H1 (cell line): ENCODE data around the gene AADACL2. TPM values are rescaled to one million over a fixed set of nuclear protein-coding genes. Genes with fewer than 3 reads are reported as not detected.

ENCODE experiments used
- CTCF ChIA-PET: fragments of 300-600 bp; sonication (Branson Sonifier 250); formaldehyde crosslinking; loops from one replicate; lab custom pipeline; 2021; ENCODE audit not compliant: partially characterized antibody; lab: Charles Lee
- POLR2A ChIA-PET: fragments of 300-600 bp; sonication (Branson Sonifier 250); formaldehyde crosslinking; loops from one replicate; lab custom pipeline; 2021; ENCODE audit warnings: inconsistent platforms; ENCODE audit not compliant: partially characterized antibody; lab: Charles Lee
- DNase-seq, 2 experiments: peaks; one replicate each; pipeline versions ENCODE4 v3.0.0 to v3.0.0-alpha.2; 2010 to 2022; ENCODE audit warnings: low spot score in 2 of 2, low read depth in 1 of 2, mixed read lengths in 1 of 2
- FAIRE-seq: peaks from 2 replicates; lab custom pipeline; 2011; peaks lifted over from hg19 to GRCh38; lab: Jason Lieb, UNC
- H2AFZ ChIP-seq: 2 replicates; pipeline ENCODE4 v1.8.1; 2012; ENCODE audit warnings: low read length, inconsistent platforms
- H2AK5ac ChIP-seq: 2 replicates; pipeline ENCODE4 v1.6.1; 2013; ENCODE audit warnings: low read depth, low read length
- H2BK120ac ChIP-seq: replicated peaks from 2 replicates; pipeline ENCODE3; 2013; ENCODE audit warnings: low read depth, low read length, inconsistent platforms
- H2BK12ac ChIP-seq: 2 replicates; pipeline ENCODE4 v1.6.1; 2013; ENCODE audit warnings: low read depth, low read length
- H2BK15ac ChIP-seq: 2 replicates; pipeline ENCODE4 v1.6.1; 2013; ENCODE audit warnings: low read length
- H2BK20ac ChIP-seq: 2 replicates; pipeline ENCODE4 v1.6.1; 2013; ENCODE audit warnings: low read length
- H2BK5ac ChIP-seq: 2 replicates; pipeline ENCODE4 v1.6.1; 2013; ENCODE audit warnings: low read depth, low read length
- H3K14ac ChIP-seq: 2 replicates; pipeline ENCODE4 v1.6.1; 2013; ENCODE audit warnings: inconsistent platforms; ENCODE audit not compliant: insufficient read length
- H3K18ac ChIP-seq: 2 replicates; pipeline ENCODE4 v1.6.1; 2013; ENCODE audit warnings: low read length; ENCODE audit errors: extremely low read depth
- H3K23ac ChIP-seq: 2 replicates; pipeline ENCODE4 v1.6.1; 2013; ENCODE audit warnings: inconsistent platforms; ENCODE audit not compliant: insufficient read length
- H3K23me2 ChIP-seq: 2 replicates; pipeline ENCODE4 v1.6.1; 2013; ENCODE audit warnings: low read depth, low read length
- H3K27ac ChIP-seq: 2 replicates; pipeline ENCODE4 v1.6.1; 2011; ENCODE audit warnings: low read depth, low read length, inconsistent platforms
- H3K27me3 ChIP-seq, 4 experiments: replicated peaks in 1 of 4; 1 replicate in 1 of 4; 2 replicates in 3 of 4; pipeline versions ENCODE4 v1.6.1 to v1.8.1; 2011 to 2013; ENCODE audit warnings: low read length in 3 of 4, mild to moderate bottlenecking in 3 of 4, inconsistent platforms in 2 of 4, mixed read lengths in 2 of 4, moderate library complexity in 1 of 4; ENCODE audit not compliant: control insufficient read depth in 3 of 4, insufficient read depth in 3 of 4; ENCODE audit errors: extremely low read depth in 1 of 4
- H3K36me3 ChIP-seq, 4 experiments: 2 replicates each; pipeline versions ENCODE4 v1.6.1 to v1.8.1; 2011 to 2013; ENCODE audit warnings: mild to moderate bottlenecking in 4 of 4, low read length in 3 of 4, moderate library complexity in 2 of 4, control low read depth in 1 of 4, inconsistent platforms in 1 of 4; ENCODE audit not compliant: insufficient read depth in 4 of 4, control insufficient read depth in 2 of 4
- H3K4ac ChIP-seq: replicated peaks from 2 replicates; pipeline ENCODE3; 2013; ENCODE audit warnings: low read length, low read depth, mixed read lengths, inconsistent platforms; ENCODE audit not compliant: insufficient read length
- H3K4me1 ChIP-seq, 4 experiments: replicated peaks in 1 of 4; 1 replicate in 1 of 4; 2 replicates in 3 of 4; pipeline versions ENCODE4 v1.6.1 to v1.8.1; 2011 to 2013; ENCODE audit warnings: low read length in 3 of 4, inconsistent platforms in 2 of 4, mixed read lengths in 1 of 4; ENCODE audit not compliant: insufficient read depth in 4 of 4, control insufficient read depth in 3 of 4
- H3K4me2 ChIP-seq, 2 experiments: 2 replicates each; pipeline versions ENCODE4 v1.6.1 to v1.8.1; 2011 to 2013; ENCODE audit warnings: low read depth in 2 of 2, low read length in 2 of 2, control low read depth in 1 of 2, inconsistent platforms in 1 of 2, mild to moderate bottlenecking in 1 of 2; ENCODE audit not compliant: insufficient read depth in 1 of 2
- H3K4me3 ChIP-seq, 4 experiments: fragments of 200-600, 300-600 bp in 1 of 4; sonication (generic), shearing (Covaris generic), sonication (Bioruptor Twin) in 1 of 4; 2 replicates each; pipeline versions ENCODE4 v1.5.1 to v1.8.1; 2011 to 2016; ENCODE audit warnings: low read length in 4 of 4, low read depth in 3 of 4, control low read depth in 2 of 4, inconsistent platforms in 2 of 4, mild to moderate bottlenecking in 2 of 4, mixed read lengths in 1 of 4, moderate library complexity in 1 of 4; ENCODE audit not compliant: insufficient read depth in 2 of 4; ENCODE audit errors: extremely low read depth in 1 of 4
- H3K56ac ChIP-seq: replicated peaks from 2 replicates; pipeline ENCODE3; 2013; ENCODE audit warnings: low read depth, mild to moderate bottlenecking, mixed read lengths, low read length, inconsistent platforms; ENCODE audit not compliant: insufficient read length
- H3K79me1 ChIP-seq: 2 replicates; pipeline ENCODE4 v1.6.1; 2013; ENCODE audit warnings: low read depth, low read length, control low read depth
- H3K79me2 ChIP-seq, 2 experiments: 2 replicates each; pipeline versions ENCODE4 v1.6.1 to v1.8.1; 2012 to 2013; ENCODE audit warnings: low read length in 2 of 2, mild to moderate bottlenecking in 2 of 2, inconsistent platforms in 1 of 2; ENCODE audit not compliant: insufficient read depth in 2 of 2, control insufficient read depth in 1 of 2
- H3K9ac ChIP-seq, 4 experiments: replicated peaks in 1 of 4; 1 replicate in 1 of 4; 2 replicates in 3 of 4; pipeline versions ENCODE4 v1.6.1 to v1.8.1; 2011 to 2013; ENCODE audit warnings: low read depth in 3 of 4, low read length in 3 of 4, control low read depth in 2 of 4, mild to moderate bottlenecking in 2 of 4, moderate library complexity in 2 of 4, inconsistent platforms in 1 of 4; ENCODE audit errors: extremely low read depth in 1 of 4
- H3K9me3 ChIP-seq, 2 experiments: 2 replicates each; pipeline versions ENCODE4 v1.6.1 to v1.8.1; 2012 to 2013; ENCODE audit warnings: mild to moderate bottlenecking in 2 of 2, moderate library complexity in 2 of 2, control low read depth in 1 of 2, inconsistent platforms in 1 of 2, low read depth in 1 of 2, low read length in 1 of 2, mixed read lengths in 1 of 2; ENCODE audit not compliant: insufficient read depth in 2 of 2
- H4K20me1 ChIP-seq, 2 experiments: replicated peaks in 1 of 2; 2 replicates each; pipeline versions ENCODE3 to v1.8.1; 2011 to 2013; ENCODE audit warnings: inconsistent platforms in 2 of 2, low read length in 2 of 2, mild to moderate bottlenecking in 1 of 2; ENCODE audit not compliant: insufficient read depth in 2 of 2, control insufficient read depth in 1 of 2
- H4K5ac ChIP-seq: 2 replicates; pipeline ENCODE4 v1.6.1; 2013; ENCODE audit warnings: low read length, low read depth, mixed read lengths, inconsistent platforms; ENCODE audit not compliant: insufficient read length
- H4K8ac ChIP-seq: 2 replicates; pipeline ENCODE4 v1.8.0; 2013; ENCODE audit warnings: mild to moderate bottlenecking, moderate library complexity, low read length, inconsistent platforms; ENCODE audit not compliant: insufficient read depth; ENCODE audit errors: extremely low read depth
- H4K91ac ChIP-seq: replicated peaks from 2 replicates; pipeline ENCODE3; 2013; ENCODE audit warnings: low read length, mixed read lengths, inconsistent platforms; ENCODE audit not compliant: insufficient read length
- ATF2 ChIP-seq: IDR thresholded peaks from 2 replicates; pipeline ENCODE4 v1.6.1; 2012; ENCODE audit warnings: low read length, inconsistent platforms
- BCL11A ChIP-seq, 2 experiments: IDR thresholded peaks; one replicate each; pipeline ENCODE4 v1.6.1; 2011; ENCODE audit warnings: low read depth in 2 of 2, low read length in 2 of 2, mild to moderate bottlenecking in 2 of 2
- EGR1 ChIP-seq: IDR thresholded peaks from 2 replicates; pipeline ENCODE4 v1.6.1; 2011; ENCODE audit warnings: low read depth, low read length, borderline replicate concordance
- KDM4A ChIP-seq: IDR thresholded peaks from one replicate; pipeline ENCODE4 v1.7.1; 2012; ENCODE audit warnings: low read depth, mild to moderate bottlenecking, moderate library complexity, low read length, inconsistent platforms; ENCODE audit not compliant: severe bottlenecking
- MAFK ChIP-seq: IDR thresholded peaks from 2 replicates; pipeline ENCODE4 v1.6.1; 2012; ENCODE audit warnings: low read depth, mild to moderate bottlenecking, improper control_type of control experiment, low read length
- WGBS, 2 experiments: shearing (Covaris generic) in 1 of 2; methylation state at CpG; one replicate each; pipeline versions ENCODE4 v1.1.6 to v1.1.7; 2013 to 2015; ENCODE audit warnings: low lambda C conversion rate in 2 of 2, mixed read lengths in 2 of 2, inconsistent platforms in 1 of 2, low coverage in 1 of 2, missing lambda C conversion rate in 1 of 2; ENCODE audit not compliant: insufficient replicate concordance in 2 of 2, insufficient coverage in 1 of 2, insufficient read length in 1 of 2; ENCODE audit errors: extremely low coverage in 1 of 2, missing lambda C conversion rate in 1 of 2; 5-methylcytosine and 5-hydroxymethylcytosine counted together
- polyA plus RNA-seq, 7 experiments: library from polyadenylated mRNA; depleted of rRNA in 3 of 7; stranded (reverse) in 5 of 7; unstranded in 2 of 7; fragments of >200 nt in 5 of 7; fragments of 200-250 nt in 2 of 7; gene quantifications; 1 replicate in 5 of 7; 2 replicates in 1 of 7; 4 replicates in 1 of 7; pipeline versions ENCODE4 v1.2.1 to v1.2.3, GENCODE V29; 2011 to 2013; ENCODE audit warnings: missing spikeins in 2 of 7, mixed read lengths in 2 of 7
- total RNA-seq: library from RNA; stranded (reverse); fragmentation: NEBNext Ultra II Directional; extraction: Animal tissue kit (Norgen Biotek cat#: 25700); gene quantifications from 2 replicates; pipeline ENCODE4 v1.2.1, GENCODE V29; 2021

Gene AADACL2
- total and polyA plus RNA-seq, 2 of the 8 experiments (the other 6 are each of a cell fraction or from before 2014, with no cell fraction given): not detected

GRCh38 chr3:151743855-151744254, 10.1 kb downstream of the AADACL2 start:
- no peaks in the 10 kb centered on the region for H3K27me3 ChIP-seq
- H3K27ac ChIP-seq: no peak overlapping the region
- H3K79me2 ChIP-seq: no peaks in the 10 kb centered on the region
- H3K4me2 ChIP-seq: no peak overlapping the region
- CTCF ChIA-PET: no interaction called here
- no peak overlapping the region for H2BK12ac ChIP-seq
- H2AK5ac ChIP-seq: no peak overlapping the region
- 94% methylated on average over 4 of the region's 4 CpGs; no CpG with 5 or more reads in 1 of the 2 experiments for WGBS, 2 experiments
- H2BK15ac ChIP-seq: no peak overlapping the region
- H3K23me2 ChIP-seq: no peaks in the 10 kb centered on the region
- DNase-seq (no peak), FAIRE-seq (no peak)
- no peak overlapping the region for H3K14ac ChIP-seq
- no peaks in the 10 kb centered on the region for H3K36me3 ChIP-seq
- H3K4me1 ChIP-seq: peaks cover 0 to 2% (median 0%) of the 10 kb centered on the region in 4 experiments; a peak in 1 of 7 replicates
- no peak overlapping the region for H2BK120ac ChIP-seq
- H2BK20ac ChIP-seq: no peak overlapping the region
- POLR2A ChIA-PET: no interaction called here
- H4K91ac ChIP-seq: no peak overlapping the region
- no peak overlapping the region for H3K23ac ChIP-seq
- H3K56ac ChIP-seq: no peak overlapping the region
- no peak overlapping the region for H4K8ac ChIP-seq
- H2AFZ ChIP-seq: no peak overlapping the region
- H3K79me1 ChIP-seq: no peaks in the 10 kb centered on the region
- no peak overlapping the region for H3K4ac ChIP-seq
- TF ChIP-seq BCL11A (IDR thresholded peaks at IDR 0.05; ENCODE audit: low read depth in 2 of 2, low read length in 2 of 2) (no peak), MAFK (no peak), ATF2 (no peak), KDM4A (no peak), EGR1 (no peak)
- H4K20me1 ChIP-seq: no peaks in the 10 kb centered on the region
- no peak overlapping the region for H3K9ac ChIP-seq
- H3K4me3 ChIP-seq: no peak overlapping the region
- H3K18ac ChIP-seq: no peak overlapping the region
- H2BK5ac ChIP-seq: no peak overlapping the region
- H3K9me3 ChIP-seq: no peaks in the 10 kb centered on the region
- H4K5ac ChIP-seq: no peak overlapping the region
